Stimulated activated CD4-positive, alpha-beta T cell treated with anti-CD3 and anti-CD28 coated beads, TNF-alpha, amount 100 ng/mL, for 48 hours (primary cell): Measurements from ENCODE around the gene MRPS15.

Experiments used
- DNase-seq, 3 donors: peaks; one replicate each; pipeline ENCODE4 v3.0.0-alpha.2; 2020; ENCODE audit warnings: low read depth in 3 of 3

MRPS15 gene

DNA sequence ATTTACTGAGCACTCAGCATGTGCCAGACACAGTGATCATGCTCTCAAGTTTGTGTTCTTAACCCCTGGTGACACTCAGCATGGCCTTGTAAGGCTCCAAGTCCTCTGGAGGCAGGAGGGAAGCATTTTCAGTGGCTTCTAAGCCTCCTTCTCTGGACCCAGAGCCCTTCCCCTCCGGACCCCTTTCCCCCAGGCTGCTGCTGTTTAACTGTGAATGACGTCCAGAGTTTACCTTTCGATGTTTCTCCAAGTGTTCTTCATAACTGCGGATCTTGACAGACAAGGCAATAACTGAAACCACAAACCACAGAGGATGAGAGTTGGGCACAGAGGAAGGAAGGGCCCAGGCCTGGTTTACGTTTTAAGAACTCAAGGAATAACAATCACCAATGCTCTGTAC lies 6.5 kb downstream of the MRPS15 start:
- DNase-seq = no peak

DNA sequence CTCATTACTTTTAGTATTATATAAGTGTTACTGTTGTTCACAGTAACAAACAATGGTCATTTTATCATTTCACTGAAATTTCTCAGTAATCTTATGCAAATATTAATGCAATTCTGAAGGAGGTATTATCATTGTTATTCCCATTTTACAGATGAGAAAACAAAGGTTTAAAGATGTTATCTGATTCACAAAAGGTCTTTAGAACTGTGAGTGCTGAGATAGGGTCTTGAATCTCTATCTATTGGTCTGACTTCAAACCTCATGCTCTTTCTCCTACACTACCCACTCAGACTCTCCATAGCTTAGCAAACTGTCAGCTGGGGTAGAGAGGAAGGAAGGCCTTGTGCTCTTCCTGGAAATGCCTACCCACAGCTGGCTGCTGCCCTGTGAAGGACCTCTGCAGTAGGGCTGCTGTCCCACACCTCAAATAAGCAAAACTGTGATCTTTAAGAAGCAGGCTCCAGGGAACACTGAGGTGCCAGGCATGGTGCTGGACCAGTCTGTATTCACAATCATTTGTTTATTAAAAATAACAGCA lies 7.7 kb downstream of the MRPS15 start:
- DNase-seq = no peak

DNA sequence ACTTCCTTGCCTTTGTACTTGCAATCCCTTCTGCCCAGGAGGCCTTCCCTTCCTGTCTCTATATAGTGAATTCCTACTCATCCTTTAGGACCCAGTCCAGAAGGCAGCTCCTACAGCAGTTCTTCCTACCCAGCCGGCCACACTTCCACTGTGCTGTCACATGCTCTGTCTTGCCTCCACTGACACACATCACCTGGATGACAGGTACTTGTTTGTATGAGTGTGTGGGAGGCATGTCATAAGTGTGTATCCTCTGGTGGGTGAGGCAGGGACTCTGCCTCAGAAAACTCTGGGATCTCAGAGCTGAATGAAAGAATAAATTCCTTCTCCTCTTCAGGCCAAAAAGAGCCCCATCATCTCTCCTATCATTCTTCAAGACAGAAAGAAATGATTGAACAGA lies 8.8 kb downstream of the MRPS15 start:
- DNase-seq = no peak

DNA sequence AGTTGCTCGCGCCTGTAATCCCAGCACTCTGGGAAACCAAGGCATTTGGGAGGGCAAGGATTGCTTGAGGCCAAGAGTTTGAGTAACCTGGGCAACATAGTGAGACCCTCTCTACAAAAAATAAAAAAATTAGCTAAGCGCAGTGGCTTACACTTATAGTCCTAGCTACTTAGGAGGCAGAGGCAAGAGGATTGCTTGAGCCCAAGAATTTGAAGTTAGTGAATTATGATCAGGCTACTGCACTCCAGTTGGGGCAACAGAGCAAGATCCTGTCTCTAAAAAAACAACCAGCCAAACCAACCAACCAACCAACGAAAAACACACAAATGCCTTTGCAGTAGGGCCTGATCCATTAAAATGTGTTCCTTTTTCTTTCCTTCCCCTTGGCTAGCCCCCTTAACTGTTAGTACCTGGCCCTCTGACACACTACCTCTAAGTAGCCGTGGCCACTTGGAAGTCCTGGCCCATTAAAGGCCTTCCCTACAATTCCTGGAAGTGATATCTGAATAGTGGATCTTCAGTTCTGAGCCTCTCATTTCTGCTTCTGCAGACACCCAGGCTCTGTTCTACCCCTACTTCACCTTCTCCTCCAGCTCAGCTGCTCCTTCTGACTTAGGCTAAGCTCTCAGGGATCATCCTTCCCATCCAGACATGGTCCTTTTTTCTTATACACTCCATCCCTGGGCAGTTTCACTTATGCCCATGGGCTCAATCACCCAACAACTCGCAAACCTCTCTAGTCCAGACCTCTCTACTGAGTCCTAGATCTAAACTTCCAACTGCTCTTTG lies 10.4 kb downstream of the MRPS15 start:
- no peak for DNase-seq

DNA sequence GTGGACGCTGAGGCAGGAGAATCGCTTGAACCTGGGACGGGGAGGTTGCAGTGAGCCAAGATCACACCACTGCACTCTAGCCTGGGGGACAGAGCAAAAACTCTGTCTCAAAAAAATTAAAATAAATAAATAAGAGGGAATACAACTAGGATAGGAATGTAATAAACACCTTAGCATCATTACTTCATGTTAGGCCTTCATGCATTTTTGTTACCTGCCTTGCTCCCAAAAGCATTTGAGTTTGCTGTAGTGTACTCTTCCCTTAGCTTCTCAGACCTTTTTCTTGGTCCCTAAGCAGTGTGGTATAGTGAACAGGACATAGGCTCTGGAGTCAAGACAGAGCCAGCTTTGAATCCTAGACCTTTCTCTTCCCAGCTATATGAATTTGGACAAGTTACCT lies 11.1 kb downstream of the MRPS15 start:
- DNase-seq = no peak

DNA sequence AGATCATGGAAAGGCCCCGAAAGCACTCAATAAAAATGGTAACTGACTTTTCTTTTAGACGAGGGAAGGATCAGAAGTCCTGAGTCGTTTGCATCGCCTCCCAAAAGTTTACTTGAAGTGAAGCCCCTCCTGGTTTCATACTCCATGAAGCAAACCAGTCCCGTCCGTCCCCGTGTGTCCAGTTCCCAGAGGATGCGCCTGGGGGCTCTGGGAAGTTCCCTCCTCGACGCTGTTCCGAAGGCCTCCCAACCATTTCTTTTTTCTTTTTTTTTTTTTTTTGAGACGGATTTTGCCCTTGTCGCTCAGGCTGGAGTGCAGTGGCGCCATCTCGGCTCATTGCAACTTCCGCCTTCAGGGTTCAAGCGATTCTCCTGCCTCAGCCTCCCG lies 13.3 kb downstream of the MRPS15 start:
- no peak for DNase-seq

DNA sequence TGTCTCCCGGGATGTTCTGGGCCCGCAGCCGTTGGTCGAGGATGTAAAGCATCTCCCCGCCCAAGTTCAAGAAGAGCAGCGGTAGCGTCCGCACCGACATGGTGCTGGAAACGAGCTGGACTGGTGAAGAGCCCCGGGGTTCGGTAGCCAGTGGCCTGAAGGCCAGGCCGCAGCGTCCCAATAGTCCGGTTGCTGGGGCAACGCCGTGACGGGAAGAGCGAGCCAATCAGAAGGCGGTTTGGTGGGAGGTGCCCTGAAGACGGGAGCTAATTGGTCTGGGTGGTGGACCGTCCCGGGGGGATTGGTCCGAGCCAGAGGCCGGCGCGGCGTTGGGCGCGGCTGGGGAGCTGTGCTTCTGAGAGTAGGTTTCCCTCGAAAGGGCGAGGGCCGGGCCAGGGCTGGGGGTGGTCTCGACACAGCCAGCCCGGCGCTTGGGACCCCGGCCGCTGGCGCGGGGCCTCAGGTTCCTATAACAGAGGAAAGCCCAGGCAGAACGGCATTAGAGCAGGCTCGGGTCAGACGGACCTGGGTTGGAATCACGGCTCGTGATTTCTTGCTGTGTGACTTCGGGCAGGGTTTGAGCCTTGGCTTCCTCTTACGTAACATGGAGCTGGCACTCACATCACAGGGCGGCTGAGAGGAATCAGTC lies 13.8 kb downstream of the MRPS15 start, which contains the start of gene OSCP1:
Gene OSCP1, minus strand, starts transcription at position 182 of the 649 bp plus-strand sequence. Its CDS starts 82 bp downstream, at position 100.
- peak; percentile 71 to 78 (median 72) for DNase-seq

DNA sequence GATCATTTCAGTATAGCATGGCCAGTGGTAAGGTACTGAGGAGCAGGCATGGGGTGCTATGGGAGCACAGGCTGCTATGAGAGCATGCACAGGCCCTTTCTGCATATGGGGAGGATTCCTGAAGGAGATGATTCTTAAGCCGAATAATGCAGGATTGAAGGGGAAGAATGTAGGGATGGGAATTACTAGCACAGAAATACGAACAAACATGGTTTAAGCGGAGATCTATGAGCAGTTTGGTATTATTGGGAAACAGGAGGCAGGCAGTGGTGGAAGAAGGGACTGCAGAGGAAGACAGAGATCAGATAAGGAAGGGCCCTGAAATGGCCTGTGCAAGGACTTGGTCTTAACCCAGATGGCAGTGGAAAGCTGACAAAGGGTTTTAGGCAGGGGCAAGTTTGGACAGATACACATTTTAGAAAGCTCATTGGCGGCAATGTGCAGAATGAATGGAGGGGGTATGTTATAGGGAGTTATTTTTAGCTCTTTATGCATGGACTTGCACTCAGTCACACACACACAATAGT lies 15.6 kb downstream of the MRPS15 start:
- DNase-seq = no peak

DNA sequence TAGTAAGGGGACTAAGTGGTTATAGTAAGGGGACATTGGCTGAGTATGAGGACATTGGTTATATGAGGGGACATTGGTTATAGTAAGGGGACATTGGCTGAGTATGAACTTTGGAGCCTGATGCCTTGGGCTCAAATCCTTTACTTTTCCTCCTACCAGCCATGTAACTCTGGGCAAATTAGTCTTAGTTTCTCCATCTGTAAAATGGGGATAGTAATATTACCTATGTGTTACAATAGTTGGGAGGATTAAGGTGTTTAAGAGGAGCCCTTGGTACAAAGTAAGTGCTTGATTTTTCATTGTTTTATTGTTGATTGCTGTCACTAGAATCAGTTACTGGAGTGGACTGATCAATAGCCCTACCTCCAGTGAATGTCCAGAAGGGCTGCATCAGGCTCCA lies 16.7 kb downstream of the MRPS15 start:
- no peak for DNase-seq

DNA sequence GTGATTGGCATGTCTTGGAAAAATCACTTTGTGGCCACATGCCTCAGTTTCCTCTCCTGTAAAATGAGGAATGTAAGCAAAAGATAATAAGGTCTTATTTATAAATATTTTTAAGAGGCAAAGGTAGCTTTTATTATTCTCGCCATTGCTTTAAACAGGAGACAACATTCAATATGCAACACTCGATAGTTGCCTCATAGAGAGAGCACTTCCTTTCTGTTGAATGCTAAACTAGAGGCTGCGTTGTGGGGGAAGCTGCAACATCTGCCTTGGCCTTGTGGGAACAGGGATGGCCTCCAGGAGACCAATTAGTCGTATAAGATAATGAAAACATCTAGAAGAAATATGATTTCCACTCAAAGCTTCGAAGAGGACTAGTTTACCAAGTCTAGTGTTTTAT lies 17.4 kb downstream of the MRPS15 start:
- no peak for DNase-seq

DNA sequence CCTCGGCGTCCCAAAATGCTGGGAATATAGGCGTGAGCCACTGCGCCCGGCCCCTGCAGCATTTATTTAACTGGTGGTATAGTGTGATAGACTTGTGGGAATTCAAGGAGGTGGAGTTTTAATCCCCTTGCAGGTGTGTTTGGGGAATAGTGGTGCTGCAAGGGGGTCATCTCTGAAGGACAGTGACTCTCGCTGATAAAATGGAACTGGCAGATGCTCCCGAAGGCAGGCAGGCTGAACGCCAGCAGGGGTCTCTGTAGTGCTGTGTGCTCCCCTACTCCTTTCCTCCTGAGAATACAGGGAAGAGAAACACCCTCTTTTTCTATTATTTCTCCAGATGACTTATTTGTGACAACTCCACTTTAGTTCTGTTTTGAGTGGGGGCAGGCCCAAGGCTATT lies 17.9 kb downstream of the MRPS15 start:
- DNase-seq = no peak

DNA sequence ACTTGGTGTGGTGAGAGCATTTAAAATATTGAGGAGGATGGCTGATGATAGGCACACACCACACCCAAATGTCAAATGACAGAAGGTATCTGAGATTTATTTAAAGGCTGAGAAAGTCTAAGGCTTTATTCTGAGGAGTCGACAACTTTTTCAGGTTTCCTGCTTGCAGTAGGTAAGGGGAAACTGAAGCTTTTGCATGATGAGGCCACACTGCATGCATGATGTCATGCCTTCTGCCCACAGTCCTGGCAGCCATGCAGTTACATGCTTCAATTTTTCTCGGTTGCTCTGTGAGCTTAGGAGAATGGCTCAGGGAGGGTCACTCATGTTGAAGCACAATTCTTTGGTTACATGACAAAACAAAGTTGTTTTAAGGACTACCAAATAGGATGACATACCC lies 20.9 kb downstream of the MRPS15 start:
- DNase-seq = no peak

DNA sequence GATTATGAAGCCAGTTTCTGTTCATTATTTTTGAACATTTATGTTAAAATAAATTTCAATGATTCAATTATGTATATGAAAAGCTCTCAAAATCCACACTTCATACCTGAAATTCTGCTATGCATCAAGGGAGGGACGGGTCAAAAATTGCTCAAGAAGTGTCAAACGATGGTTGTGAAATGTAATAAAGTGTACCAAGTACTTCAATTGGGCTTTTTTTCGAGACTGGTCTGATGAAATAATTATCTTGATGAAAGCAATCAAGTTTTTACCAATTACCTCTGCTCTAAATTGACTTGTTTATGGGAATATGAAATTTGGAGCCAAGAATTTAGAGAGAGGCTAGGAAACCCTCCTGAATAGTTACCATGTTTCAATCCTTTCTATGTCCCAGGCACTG lies 21.8 kb downstream of the MRPS15 start:
- no peak for DNase-seq

DNA sequence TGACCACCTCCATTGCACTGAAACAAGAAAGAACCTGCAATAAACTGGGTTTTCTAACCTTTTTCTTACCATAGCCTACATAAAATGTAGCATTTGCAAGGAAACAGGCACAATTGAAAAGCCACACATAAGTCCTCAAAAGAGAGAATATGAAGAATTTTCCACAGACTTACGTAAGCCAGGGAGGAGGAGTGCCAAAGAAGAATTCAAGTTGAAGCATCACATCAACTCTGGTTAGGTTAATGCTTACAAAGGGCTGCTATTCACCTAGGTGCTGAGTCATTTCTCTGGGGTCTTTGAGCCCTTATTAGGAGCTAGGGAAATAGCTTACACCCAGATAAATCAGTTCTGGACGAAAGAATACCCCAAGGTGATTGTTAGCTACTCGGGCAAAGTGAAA lies 23.5 kb downstream of the MRPS15 start:
- DNase-seq = no peak

DNA sequence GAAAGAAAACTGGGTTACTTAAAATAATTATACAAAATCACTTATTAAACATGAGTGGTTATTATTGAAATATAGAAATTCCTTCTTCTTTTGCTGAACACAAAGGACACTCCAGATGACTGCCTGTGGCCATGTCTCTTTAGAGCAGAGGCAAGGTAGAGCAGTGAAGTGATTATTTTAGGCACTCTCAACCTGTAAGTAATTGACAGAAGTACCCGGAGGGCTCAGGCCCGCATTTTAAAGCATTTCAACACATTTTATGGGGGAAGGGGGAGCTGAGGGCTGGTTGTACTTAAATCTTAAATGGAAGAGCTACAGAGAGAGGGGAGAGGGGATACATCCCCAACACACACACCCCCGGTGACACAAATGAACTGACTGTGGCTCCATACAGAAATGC lies 24.1 kb downstream of the MRPS15 start:
- DNase-seq = no peak

DNA sequence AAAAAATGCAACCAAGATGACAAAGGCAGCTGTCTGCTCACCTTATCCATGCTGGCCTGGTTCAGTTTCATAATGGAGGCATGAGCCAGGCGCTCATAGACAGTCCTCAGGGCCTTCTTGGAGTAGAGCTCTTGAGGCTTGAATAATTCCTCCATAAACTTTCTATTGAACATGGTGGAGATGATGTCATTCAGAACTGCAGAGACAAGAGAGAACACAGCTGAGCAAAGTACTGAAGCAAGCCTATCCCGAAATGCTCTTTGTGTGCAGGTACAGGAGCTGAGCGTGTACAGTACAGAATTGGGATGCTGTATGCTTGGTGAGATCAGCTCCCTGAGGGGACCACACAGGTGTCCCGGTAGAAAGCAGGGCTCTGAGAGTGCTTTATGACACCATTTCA lies 25.5 kb downstream of the MRPS15 start:
- DNase-seq = no peak

DNA sequence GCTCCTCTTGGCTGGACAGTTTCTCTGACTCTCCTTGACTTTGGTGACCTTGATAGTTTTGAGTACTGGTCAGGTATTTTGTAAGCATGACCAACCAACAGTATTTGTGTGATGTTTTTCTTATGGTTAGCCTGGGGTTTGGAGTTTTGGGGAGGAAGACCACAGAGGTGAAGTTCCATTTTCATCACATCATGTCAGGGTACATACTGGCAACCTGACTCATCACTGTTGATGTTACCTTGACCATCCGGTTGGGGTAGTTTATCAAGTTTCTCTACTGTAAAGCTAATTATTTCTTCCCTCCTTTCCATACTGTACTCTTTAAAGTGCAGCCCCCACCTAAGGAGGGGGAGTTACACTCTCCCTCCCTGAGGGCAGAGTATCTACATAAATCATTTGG lies 27.4 kb downstream of the MRPS15 start:
- no peak for DNase-seq

DNA sequence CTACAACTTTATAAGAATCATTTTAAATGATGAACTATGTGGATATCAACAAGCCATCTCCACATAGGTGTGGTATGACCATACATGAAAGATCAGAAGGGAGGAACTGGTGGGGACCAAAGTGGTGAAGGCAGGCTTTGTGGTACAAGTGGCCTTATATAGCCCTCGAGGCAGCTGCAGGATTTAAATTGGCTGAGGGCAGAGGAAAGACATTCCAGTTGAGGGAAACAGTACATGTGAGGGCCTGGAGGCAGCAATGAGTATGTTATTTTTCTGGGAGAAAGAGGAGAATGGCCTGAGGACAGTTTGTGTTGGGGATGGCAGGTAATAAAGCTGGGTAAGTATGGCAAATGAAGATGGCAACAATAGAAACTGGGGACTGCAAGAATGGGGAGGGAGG lies 31.1 kb downstream of the MRPS15 start:
- DNase-seq = no peak

DNA sequence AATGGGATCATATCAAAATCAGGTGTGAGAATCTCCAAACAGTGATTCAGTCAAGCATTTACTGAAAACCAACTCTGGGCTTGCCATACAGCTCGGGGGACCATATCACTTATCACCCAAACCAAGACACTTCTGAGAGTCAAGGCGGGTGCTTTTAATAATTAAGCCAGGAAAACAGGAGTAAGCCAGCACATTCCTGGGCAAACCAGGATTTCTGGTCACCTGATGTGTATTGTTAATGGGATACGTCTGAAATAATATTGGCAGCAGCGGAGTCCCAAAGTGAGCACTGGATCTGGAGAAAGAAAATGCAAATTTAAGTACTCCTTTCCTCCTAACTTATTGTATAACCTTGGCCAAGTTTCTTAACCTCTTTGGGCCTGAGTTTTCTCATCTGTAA lies 31.6 kb downstream of the MRPS15 start:
- DNase-seq = no peak

DNA sequence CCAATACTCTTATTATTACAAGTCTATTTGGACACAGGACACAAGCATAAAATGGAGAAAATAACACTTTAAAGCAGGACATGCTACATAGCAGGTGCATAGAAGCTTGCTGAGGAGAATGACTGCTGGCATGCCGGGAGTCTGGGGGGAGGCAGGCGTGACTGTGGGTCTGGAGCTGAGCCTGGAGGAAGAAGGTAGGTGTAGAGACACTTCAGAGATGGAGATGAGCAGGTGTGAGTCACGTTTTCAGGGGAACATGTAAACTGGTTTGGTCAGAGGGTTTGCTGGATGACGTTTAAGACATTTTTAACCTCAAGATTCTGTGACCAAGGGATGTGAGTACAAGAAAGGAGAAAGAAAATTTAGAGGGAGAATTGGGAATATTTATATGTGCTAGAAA lies 38.4 kb downstream of the MRPS15 start:
- DNase-seq = no peak

DNA sequence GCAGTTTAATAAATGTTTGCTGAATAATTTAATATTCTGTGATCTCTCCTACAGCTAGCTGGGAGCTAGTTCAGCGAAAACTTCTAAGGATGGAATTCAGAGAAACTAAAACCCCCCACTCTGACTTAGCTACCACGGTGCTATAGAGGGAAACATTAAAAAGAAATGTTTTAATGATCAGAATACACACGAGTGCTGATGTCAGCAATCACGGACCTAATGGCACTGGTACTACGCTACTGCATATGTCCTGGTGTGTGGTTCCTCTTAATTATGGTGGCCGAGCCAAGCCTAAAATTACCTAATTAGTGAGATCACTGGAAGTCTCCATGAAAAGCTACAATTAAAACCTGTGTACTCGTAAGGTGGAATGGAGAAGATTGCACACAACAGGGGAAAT lies 42.5 kb downstream of the MRPS15 start:
- no peak for DNase-seq

DNA sequence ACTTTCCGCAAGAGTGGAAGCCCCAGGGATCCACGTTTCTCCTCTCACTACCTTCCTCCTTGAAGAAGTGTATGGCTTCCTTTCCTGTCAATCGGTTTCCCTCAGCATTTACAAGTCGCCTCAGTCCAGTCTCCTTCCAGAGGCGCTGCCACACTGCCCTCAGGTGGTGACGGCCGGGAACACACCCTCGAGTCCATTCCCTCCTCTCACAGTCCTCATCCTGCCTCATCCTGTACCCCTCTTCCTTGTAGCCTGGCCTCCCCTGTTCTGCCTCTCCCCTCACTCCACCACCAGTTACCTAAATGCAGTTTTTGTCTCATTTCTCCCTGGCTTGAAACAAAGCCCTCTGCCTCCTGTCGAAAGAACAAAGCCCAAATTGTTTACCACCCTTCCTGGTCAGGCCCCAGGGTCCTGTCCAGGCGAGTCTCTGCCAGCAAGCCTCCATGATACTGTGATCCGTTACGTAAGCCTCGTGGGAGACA lies 43.3 kb downstream of the MRPS15 start:
- DNase-seq = peak; percentile 83 to 85 (median 85)

DNA sequence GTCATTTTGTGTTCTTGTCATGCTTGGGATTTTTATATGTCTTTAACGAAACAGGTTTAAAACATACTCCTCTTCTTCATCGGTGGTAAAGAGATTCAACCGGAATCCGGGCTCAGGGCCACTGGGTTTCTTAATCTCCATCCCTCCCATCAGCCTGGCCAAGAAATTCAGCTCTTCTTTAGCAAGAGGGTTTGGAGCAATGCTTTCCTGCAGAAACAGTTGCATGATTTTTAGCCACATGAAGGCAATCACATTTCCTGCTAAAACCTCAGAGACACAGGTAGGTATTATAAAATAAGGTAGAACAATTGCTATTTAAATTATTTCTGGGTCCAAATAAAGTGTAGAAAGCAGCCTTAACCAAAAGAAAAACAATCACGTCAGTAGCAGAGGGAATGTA lies 43.8 kb downstream of the MRPS15 start:
- DNase-seq = no peak
